ENCODE data around the gene COLEC11. TPM values are rescaled to one million over a fixed set of nuclear protein-coding genes. Genes with fewer than 3 reads are reported as not detected.
"Not testable (repeated sequence)": the region's sequence is repeated elsewhere in the genome, so short reads cannot be mapped to it uniquely, and the experiment has no call there.

The COLEC11 gene
- total and polyA plus RNA-seq, 5 experiments from 2014 or later = 1.8 to 1.9 TPM; not detected in 3

DNA sequence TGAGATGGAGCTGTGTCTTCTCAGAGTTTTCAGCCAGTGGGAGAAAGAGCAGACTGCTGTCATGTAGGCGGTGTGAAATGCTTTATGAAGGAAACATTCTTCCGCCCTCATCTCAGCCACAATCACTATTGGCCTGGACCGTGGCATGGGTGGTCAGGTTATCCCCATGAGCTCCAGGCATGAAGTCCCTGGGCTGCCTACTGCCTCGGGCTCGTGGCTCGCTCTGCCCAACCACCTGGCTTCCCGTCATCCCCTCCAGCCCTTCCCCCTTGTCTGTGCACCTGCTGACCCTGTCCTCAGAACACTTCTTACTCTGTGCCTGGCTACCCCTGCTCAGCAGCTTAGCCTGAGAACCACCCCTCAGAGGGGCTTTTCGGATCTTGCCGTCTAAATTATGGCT lies 15.5 kb downstream of the COLEC11 start:
- Mint-ChIP-seq H3K27me3 (peaks cover 0 to 23% (median 0%) of the 10 kb centered on the region in 5 donors), H3K4me1 (peaks cover 0 to 36% (median 8%) of the 10 kb centered on the region in 4 donors), H3K9me3 (peaks cover 0 to 19% (median 3%) of the 10 kb centered on the region in 9 donors), H3K4me3 (no peak overlapping the region), H3K27ac (peak overlapping the region in 3 of 10 donors; percentile 29 to 63 (median 38)), H3K36me3 (peaks cover 0 to 3% (median 0%) of the 10 kb centered on the region in 3 donors)
- POLR2A ChIA-PET = interaction anchor here (0.9 to 2.6 kb wide), 4 partner anchors 35 to 232 kb away, joined by 3 to 14 read pairs (median 6); partner anchors contain the start of gene RPS7
- no peak for ATAC-seq
- DNase-seq = no peak

DNA sequence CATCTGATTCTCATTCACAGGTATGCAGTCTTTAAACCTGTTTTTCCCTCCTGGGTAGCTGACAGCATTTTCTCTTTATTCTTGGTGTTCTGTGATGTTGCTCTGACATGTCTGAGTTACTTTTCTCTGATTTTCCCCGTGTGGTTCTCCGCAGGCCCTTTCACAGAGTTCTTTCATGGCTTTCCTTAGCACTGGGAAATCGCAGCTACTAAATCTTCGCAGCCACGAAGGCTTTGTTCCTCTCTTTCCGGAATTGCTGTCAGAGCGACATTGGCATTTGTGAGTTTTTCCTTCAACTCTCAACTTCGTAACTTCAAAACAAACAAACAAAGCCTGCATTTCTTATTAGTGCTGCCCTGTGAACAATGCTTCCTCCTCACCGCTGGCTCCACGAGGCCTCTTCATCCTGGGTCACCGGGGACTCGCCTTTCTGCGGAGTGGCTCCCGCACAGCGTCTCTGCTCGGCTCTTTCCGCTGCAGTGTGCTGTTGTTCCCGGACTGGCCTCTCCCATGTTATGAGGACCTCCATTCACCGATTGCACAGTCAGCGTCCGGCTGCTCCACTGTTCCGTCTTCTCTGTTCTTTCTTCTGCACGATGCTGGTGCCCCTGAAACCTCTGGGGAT lies 16.1 kb downstream of the COLEC11 start:
- H3K36me3 Mint-ChIP-seq = peaks cover 0 to 3% (median 0%) of the 10 kb centered on the region in 3 donors
- H3K4me3 Mint-ChIP-seq = no peak overlapping the region
- H3K27me3 Mint-ChIP-seq = peaks cover 0 to 23% (median 0%) of the 10 kb centered on the region in 5 donors
- ATAC-seq (no peak), DNase-seq (peak in 1 of 10 donors; percentile 10)
- peak overlapping the region in 2 of 10 donors; percentile 0 to 66 for H3K27ac Mint-ChIP-seq
- peaks cover 0 to 20% (median 3%) of the 10 kb centered on the region in 9 donors for H3K9me3 Mint-ChIP-seq
- peaks cover 0 to 30% (median 6%) of the 10 kb centered on the region in 4 donors for H3K4me1 Mint-ChIP-seq
- POLR2A ChIA-PET = interaction anchor here (1.4 kb wide), 1 partner anchor 37 kb away, joined by 3 read pairs; no protein-coding TSS in a partner anchor

DNA sequence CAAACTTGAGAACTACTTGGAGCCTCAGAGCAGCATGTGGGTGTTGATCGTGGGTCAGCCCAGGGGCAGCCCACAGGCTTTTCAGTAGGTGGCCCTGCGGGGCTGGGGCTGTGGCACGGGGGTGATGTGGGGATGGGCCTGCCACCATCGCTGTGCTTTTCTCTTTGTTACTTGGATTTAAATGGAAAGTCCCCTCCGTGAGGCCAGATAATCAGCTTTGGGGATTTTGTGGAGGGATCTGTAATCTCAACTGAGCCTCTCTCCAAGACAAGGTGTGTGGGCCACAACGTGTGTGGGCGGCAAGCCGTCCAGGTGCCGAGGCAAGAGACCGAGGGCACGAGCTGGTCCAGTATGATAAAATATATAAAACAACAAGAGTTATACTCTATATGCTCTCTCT lies 16.7 kb downstream of the COLEC11 start:
- Mint-ChIP-seq H3K27me3 (peaks cover 0 to 23% (median 0%) of the 10 kb centered on the region in 5 donors), H3K4me3 (no peak overlapping the region), H3K36me3 (peaks cover 0 to 4% (median 0%) of the 10 kb centered on the region in 3 donors), H3K4me1 (peaks cover 0 to 30% (median 6%) of the 10 kb centered on the region in 4 donors), H3K9me3 (peaks cover 0 to 23% (median 3%) of the 10 kb centered on the region in 9 donors), H3K27ac (peak overlapping the region in 1 of 10 donors; percentile 66)
- POLR2A ChIA-PET = no interaction called here
- DNase-seq (peak in 1 of 10 donors; percentile 3), ATAC-seq (no peak)

DNA sequence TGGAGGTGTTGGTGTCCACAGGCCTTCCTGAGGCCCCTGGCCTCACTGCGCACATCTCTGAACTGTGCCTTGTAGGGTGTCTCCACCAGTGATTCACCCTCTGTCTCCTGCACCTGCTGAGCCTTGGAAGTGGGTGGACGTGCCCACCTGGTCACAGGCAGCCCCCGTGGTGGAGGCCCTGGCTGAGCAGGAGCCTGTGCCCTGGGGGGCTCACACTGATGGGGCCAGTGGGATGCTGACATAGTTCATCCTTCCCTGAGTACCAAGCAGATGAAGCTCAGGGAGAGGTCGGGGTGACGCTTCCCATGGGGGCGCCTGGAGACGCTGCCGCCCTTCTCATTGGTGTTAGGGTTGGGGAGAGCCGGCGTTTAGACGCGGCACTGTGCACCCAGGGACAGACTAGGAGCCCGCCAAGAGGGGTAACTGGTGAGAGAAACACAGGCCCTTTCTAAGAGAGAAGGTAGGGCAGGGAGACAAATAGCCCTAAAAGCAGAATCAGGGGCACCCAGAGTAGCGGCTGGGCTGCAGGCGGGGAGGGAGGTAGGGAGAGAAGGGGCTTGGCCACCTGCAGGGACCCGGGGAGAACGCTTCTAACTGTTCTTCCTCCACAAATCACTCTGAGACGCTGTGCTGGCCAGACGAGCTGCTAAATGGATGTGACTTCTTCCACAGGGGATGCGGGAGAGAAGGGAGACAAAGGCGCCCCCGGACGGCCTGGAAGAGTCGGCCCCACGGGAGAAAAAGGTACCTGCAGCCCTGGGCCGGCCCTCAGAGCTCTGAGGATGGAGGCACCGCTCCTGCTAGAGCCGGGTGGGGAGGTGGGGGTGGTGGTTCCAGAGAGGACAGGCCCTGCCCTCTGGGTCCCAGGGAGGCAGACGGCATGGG lies 18.0 kb downstream of the COLEC11 start:
- Mint-ChIP-seq H3K36me3 (peaks cover 0 to 9% (median 2%) of the 10 kb centered on the region in 3 donors), H3K4me3 (no peak overlapping the region), H3K27ac (no peak overlapping the region), H3K9me3 (peaks cover 0 to 33% (median 9%) of the 10 kb centered on the region in 9 donors), H3K4me1 (peaks cover 0 to 26% (median 6%) of the 10 kb centered on the region in 4 donors), H3K27me3 (peaks cover 0 to 23% (median 0%) of the 10 kb centered on the region in 5 donors)
- peak in 1 of 10 donors; percentile 11 for DNase-seq
- no peak for ATAC-seq
- POLR2A ChIA-PET = no interaction called here

DNA sequence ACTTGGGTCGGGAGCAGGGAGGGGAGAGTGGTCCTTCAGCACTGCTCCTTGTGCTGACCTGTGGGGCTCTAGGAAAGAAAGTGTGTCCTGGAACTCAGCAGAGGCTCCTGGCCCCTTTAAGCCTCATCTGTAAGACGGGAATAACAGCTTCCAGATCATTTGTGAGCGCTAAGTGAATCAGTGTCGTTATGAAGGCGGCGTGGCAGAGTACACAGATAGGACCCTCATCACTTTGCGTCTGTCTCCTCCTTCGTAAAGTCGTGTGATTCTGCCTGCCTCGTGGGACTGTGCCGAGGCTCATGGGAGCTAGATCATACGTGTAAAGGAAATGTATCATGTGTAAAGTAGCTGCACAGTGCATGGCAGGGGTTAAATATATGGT lies 18.6 kb downstream of the COLEC11 start:
- H3K27ac Mint-ChIP-seq = no peak overlapping the region
- H3K27me3 Mint-ChIP-seq = peaks cover 0 to 23% (median 0%) of the 10 kb centered on the region in 5 donors
- DNase-seq (peak in 1 of 10 donors; percentile 8), ATAC-seq (no peak)
- peaks cover 0 to 20% (median 5%) of the 10 kb centered on the region in 4 donors for H3K4me1 Mint-ChIP-seq
- POLR2A ChIA-PET = no interaction called here
- H3K4me3 Mint-ChIP-seq = no peak overlapping the region
- peaks cover 0 to 9% (median 2%) of the 10 kb centered on the region in 3 donors for H3K36me3 Mint-ChIP-seq
- H3K9me3 Mint-ChIP-seq = peaks cover 0 to 36% (median 9%) of the 10 kb centered on the region in 9 donors

DNA sequence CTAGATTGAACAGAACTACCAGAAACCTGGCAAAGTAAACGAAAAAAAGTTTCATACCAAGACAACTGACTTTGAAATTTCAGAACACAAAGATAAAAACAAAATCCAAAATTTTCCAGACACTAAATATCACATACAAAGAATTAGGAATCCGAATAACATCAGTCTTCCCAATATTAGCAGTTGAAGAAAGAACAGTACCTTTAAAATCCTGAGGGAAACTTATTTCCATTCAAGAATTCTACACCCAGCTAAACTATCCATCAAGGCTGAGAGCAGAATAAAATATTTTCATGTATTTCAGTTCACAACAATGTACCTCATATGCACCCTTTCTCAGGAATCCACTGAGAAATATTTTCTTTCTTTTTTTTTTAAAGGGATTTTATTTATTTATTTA lies 19.8 kb downstream of the COLEC11 start:
- H3K4me3 Mint-ChIP-seq, H3K36me3 Mint-ChIP-seq, POLR2A ChIA-PET, DNase-seq, ATAC-seq, H3K27ac Mint-ChIP-seq: not testable (repeated sequence)
- H3K9me3 Mint-ChIP-seq = peaks cover 0 to 36% (median 9%) of the 10 kb centered on the region in 9 donors
- H3K27me3 Mint-ChIP-seq = peaks cover 0 to 23% (median 0%) of the 10 kb centered on the region in 5 donors
- H3K4me1 Mint-ChIP-seq = peaks cover 0 to 11% (median 0%) of the 10 kb centered on the region in 4 donors

DNA sequence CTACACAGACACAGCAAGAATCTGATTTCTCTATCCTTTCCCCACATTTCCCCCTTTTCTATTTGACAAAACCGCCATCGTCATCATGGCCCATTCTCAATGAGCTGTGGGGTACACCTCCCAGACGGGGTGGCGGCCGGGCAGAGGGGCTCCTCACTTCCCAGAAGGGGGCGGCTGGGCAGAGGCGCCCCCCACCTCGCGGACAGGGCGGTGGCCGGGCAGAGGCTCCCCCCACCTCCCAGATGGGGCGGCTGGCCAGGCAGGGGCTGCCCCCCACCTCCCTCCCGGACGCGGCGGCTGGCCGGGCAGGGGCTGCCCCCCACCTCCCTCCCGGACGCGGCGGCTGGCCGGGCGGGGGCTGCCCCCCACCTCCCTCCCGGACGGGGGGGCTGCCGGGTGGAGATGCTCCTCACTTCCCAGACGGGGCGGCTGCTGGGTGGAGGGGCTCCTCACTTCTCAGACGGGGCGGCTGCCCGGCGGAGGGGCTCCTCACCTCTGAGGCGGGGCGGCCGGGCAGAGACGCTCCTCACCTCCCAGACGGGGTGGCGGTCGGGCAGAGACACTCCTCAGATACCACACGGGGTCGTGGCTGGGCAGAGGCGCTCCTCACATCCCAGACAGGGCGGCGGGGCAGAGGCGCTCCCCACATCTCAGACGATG lies 20.8 kb downstream of the COLEC11 start:
- H3K4me3 Mint-ChIP-seq, ATAC-seq, H3K4me1 Mint-ChIP-seq, H3K27ac Mint-ChIP-seq, H3K36me3 Mint-ChIP-seq, POLR2A ChIA-PET: not testable (repeated sequence)
- Mint-ChIP-seq H3K9me3 (peaks cover 0 to 36% (median 9%) of the 10 kb centered on the region in 9 donors), H3K27me3 (peaks cover 0 to 20% (median 0%) of the 10 kb centered on the region in 5 donors)
- peak in 1 of 10 donors; percentile 3 for DNase-seq

DNA sequence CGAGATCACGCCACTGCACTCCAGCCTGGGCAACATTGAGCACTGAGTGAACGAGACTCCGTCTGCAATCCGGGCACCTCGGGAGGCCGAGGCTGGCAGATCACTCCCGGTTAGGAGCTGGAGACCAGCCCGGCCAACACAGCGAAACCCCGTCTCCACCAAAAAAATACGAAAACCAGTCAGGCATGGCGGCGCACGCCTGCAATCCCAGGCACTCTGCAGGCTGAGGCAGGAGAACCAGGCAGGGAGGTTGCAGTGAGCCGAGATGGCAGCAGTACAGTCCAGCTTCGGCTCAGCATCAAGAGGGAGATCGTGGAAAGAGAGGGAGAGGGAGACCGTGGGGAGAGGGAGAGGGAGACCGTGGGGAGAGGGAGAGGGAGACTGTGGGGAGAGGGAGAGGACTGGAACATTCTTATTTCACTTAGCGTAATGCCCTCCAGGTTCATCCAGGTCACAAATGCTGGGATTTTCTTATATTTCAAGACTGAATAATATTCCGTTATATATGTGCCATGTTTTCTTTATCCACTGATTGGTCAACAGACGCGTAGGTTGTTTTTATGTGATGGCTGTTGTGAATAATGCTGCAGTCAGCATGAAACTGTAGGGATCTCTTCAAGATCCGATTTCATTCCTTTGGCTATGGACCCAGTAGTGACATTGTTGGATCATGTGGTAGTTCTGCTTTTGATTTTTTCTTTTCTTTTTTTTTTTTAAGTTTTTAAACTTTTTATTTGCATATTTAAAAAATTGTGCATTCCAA lies 21.7 kb downstream of the COLEC11 start:
- H3K27me3 Mint-ChIP-seq = peaks cover 0 to 11% (median 0%) of the 10 kb centered on the region in 5 donors
- DNase-seq, POLR2A ChIA-PET, H3K27ac Mint-ChIP-seq, H3K36me3 Mint-ChIP-seq, H3K4me1 Mint-ChIP-seq, ATAC-seq, H3K4me3 Mint-ChIP-seq: not testable (repeated sequence)
- H3K9me3 Mint-ChIP-seq = peaks cover 0 to 36% (median 9%) of the 10 kb centered on the region in 9 donors

DNA sequence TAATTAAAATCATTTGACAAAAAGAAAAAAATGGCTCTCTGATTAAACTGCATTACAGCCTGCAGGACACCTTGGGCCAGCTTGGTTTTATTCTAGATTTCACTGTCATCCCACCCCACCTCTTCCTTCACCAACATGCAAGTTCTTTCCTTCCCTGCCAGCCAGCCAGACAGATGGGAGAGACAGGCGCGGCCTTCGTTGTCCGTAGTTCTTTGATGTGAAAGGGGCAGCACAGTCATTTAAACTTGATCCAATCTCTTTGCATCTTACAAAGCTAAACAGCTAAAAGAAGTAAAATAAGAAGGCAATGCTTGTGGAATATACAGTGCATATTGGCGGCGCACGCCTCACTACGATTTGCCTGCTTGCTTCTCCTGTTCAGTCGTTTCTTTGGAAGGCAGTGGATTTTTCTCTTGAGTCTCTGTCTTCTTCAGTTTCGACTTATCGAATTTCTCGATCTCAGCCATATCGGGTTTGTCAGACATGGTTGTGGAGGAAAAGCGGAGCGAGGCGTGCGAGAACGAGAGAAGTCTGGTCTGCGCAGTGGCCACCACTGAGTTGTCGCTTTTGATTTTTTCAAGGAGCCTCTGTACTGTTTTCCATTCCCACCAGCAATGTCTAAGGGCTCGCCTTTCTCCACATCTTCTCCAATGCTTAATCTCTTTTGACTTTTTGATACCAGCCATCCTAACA lies 22.4 kb downstream of the COLEC11 start:
- Mint-ChIP-seq H3K9me3 (peaks cover 0 to 36% (median 9%) of the 10 kb centered on the region in 9 donors), H3K36me3 (peaks cover 0 to 9% (median 2%) of the 10 kb centered on the region in 3 donors), H3K4me3 (no peak overlapping the region), H3K4me1 (no peaks in the 10 kb centered on the region), H3K27me3 (peaks cover 0 to 5% (median 0%) of the 10 kb centered on the region in 5 donors), H3K27ac (no peak overlapping the region)
- DNase-seq = no peak
- POLR2A ChIA-PET = no interaction called here
- no peak for ATAC-seq

DNA sequence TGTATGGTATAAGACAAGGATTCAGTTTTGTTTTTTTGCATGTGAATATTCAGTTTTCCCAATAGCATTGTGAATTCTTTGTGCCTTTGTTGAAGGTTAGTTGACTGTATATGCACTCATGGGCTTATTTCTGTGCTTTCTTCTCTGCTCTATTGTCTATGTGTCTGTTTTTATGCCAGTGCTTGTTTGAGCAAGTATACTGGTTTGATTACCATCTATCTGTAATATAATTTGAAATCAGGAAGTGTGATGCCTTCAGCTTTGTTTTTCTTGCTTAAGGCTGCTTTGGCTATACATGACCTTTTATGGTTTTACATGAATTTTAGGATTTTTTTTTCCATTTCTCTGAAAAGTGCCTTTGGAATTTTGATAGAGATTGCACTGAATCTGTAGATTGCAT lies 23.5 kb downstream of the COLEC11 start:
- H3K4me3 Mint-ChIP-seq = no peak overlapping the region
- no peaks in the 10 kb centered on the region for H3K4me1 Mint-ChIP-seq
- POLR2A ChIA-PET = no interaction called here
- peaks cover 0 to 5% (median 0%) of the 10 kb centered on the region in 5 donors for H3K27me3 Mint-ChIP-seq
- ATAC-seq = no peak
- DNase-seq = no peak
- H3K36me3 Mint-ChIP-seq = peaks cover 0 to 9% (median 2%) of the 10 kb centered on the region in 3 donors
- no peak overlapping the region for H3K27ac Mint-ChIP-seq
- H3K9me3 Mint-ChIP-seq = peaks cover 0 to 31% (median 9%) of the 10 kb centered on the region in 9 donors

DNA sequence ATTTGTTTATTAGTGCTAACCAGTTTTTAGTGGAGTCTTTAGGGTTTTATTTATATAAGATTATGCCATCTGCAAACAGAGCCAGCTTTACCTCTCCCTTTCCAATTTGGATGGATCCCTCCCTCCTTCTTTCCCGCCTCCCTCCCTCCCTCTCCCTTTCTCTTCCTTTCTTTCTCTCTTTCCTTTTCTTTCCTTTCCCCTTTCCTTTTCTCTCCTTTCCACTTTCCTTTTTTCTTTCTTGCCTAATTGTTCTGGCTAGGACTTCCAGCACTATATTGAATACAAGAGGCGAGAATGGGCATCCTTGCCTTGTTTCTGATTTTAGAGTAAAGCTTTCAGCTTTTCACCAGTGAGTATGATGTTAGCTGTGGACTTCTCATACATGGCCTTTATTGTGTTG lies 24.1 kb downstream of the COLEC11 start:
- POLR2A ChIA-PET = no interaction called here
- Mint-ChIP-seq H3K27ac (no peak overlapping the region), H3K4me3 (no peak overlapping the region), H3K27me3 (peaks cover 0 to 5% (median 0%) of the 10 kb centered on the region in 5 donors), H3K9me3 (peaks cover 0 to 30% (median 9%) of the 10 kb centered on the region in 9 donors), H3K4me1 (no peaks in the 10 kb centered on the region), H3K36me3 (peaks cover 0 to 9% (median 2%) of the 10 kb centered on the region in 3 donors)
- DNase-seq = no peak
- ATAC-seq = no peak

All from naive thymus-derived CD8-positive, alpha-beta T cell (primary cell).